Natural killer cell (primary cell): ENCODE measurements around the gene BYSL. TPM values are rescaled to one million over a fixed set of nuclear protein-coding genes. Genes with fewer than 3 reads are reported as not detected.
A peak's percentile ranks its signal among the peaks of the same experiment; 100 is the strongest.

Experiments used
- ATAC-seq, 3 donors: fragments of 150-1000 bp in 2 of 3; fragments of 200-7000 bp in 1 of 3; cut with Tn5 transposase; 1 replicate in 1 of 3; 2 replicates in 2 of 3; pipeline ENCODE4 v1.10.0; 2021; ENCODE audit warnings: mild to moderate bottlenecking in 2 of 3, moderate library complexity in 2 of 3
- DNase-seq, 2 donors: peaks; one replicate each; pipeline versions ENCODE4 v3.0.0 to v3.0.0-alpha.2; 2013 to 2021; ENCODE audit warnings: mixed read lengths in 1 of 2
- H3K27ac ChIP-seq: one replicate; pipeline ENCODE4 v1.5.1; 2013; ENCODE audit warnings: mild to moderate bottlenecking, low read length
- H3K27me3 ChIP-seq: one replicate; pipeline ENCODE4 v1.6.1; 2013; ENCODE audit warnings: low read length; ENCODE audit not compliant: control insufficient read depth, insufficient read depth
- H3K36me3 ChIP-seq: one replicate; pipeline ENCODE4 v1.6.1; 2013; ENCODE audit warnings: low read length; ENCODE audit not compliant: control insufficient read depth, insufficient read depth
- H3K4me1 ChIP-seq: one replicate; pipeline ENCODE4 v1.6.1; 2013; ENCODE audit warnings: low read length; ENCODE audit not compliant: control insufficient read depth, insufficient read depth
- H3K4me3 ChIP-seq: one replicate; pipeline ENCODE4 v1.5.1; 2013; ENCODE audit warnings: low read length
- H3K9me3 ChIP-seq: one replicate; pipeline ENCODE4 v1.6.1; 2013; ENCODE audit warnings: low read length; ENCODE audit not compliant: control insufficient read depth, insufficient read depth
- H3K27ac Mint-ChIP-seq, 2 donors: one replicate each; pipeline ENCODE4 v1.8.0; 2022; ENCODE audit warnings: mild to moderate bottlenecking in 2 of 2, mixed read lengths in 2 of 2, moderate library complexity in 1 of 2
- H3K27me3 Mint-ChIP-seq, 2 donors: one replicate each; pipeline ENCODE4 v1.8.0; 2022; ENCODE audit warnings: low read depth in 2 of 2, mixed read lengths in 2 of 2
- H3K36me3 Mint-ChIP-seq: one replicate; pipeline ENCODE4 v1.8.0; 2022; ENCODE audit warnings: mixed read lengths
- H3K4me1 Mint-ChIP-seq, 2 donors: one replicate each; pipeline ENCODE4 v1.8.0; 2022; ENCODE audit warnings: mixed read lengths in 2 of 2
- H3K4me3 Mint-ChIP-seq: one replicate; pipeline ENCODE4 v1.8.0; 2022; ENCODE audit warnings: mild to moderate bottlenecking, moderate library complexity, mixed read lengths
- H3K9me3 Mint-ChIP-seq, 2 donors: one replicate each; pipeline ENCODE4 v1.8.0; 2022; ENCODE audit warnings: mixed read lengths in 2 of 2
- CTCF ChIP-seq: fragments of 200-600 bp; IDR thresholded peaks from one replicate; pipeline ENCODE4 v1.8.0; 2022; ENCODE audit warnings: antibody characterized with exemption
- WGBS: methylation state at CpG from one replicate; pipeline ENCODE4 v1.1.7; 2013; ENCODE audit warnings: missing lambda C conversion rate; ENCODE audit not compliant: insufficient coverage; 5-methylcytosine and 5-hydroxymethylcytosine counted together
- intact Hi-C: fragments of 100-400 bp; cut with micrococcal nuclease; formaldehyde crosslinking; loops from one replicate; pipeline ENCODE4 v1.14.2; 2022
- total RNA-seq, 4 donors: library from RNA; stranded (reverse); fragments of 120-200 nt in 1 of 4; gene quantifications; one replicate each; pipeline versions ENCODE4 v1.2.3 to v1.2.4, GENCODE V29; 2013 to 2022

BYSL gene
- total RNA-seq, 3 donors from 2014 or later (not counting 1 experiment from before 2014, with no cell fraction given): 5.4 to 11.6 (median 5.7) TPM

DNA sequence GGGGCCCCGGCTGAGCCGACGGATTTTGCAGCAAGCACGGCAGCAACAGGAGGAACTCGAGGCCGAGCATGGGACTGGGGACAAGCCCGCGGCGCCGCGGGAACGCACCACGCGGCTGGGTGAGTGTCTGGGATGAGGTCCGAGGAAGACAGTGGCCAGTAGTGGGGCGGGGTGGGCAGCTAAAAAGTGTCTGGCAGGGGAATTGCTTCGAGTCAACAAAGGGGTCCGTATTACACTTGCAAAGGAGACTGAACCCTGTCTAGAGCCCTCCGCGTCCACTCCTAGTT, 356 bp downstream of the BYSL start:
- H3K27me3 Mint-ChIP-seq: no peaks in the 10 kb centered on the region
- peak overlapping the region; percentile 96 for H3K4me3 Mint-ChIP-seq
- Histone ChIP-seq H3K9me3 (no peaks in the 10 kb centered on the region), H3K27me3 (no peaks in the 10 kb centered on the region), H3K27ac (peak overlapping the region; percentile 96), H3K36me3 (peaks cover 12% of the 10 kb centered on the region), H3K4me1 (peaks cover 33% of the 10 kb centered on the region), H3K4me3 (peak overlapping the region; percentile 94)
- TF ChIP-seq CTCF: no peak
- ATAC-seq: no peak
- WGBS: under 1% methylated on average over 20 of the region's 20 CpGs
- DNase-seq: peak in 1 of 2 donors; percentile 25
- peak overlapping the region; percentile 98 for H3K27ac Mint-ChIP-seq
- H3K36me3 Mint-ChIP-seq: no peaks in the 10 kb centered on the region
- intact Hi-C loops: loop anchor here (1.0 kb wide), 3 partner anchors 15 to 134 kb away; partner anchors contain the start of genes TOMM6 and USP49
- H3K4me1 Mint-ChIP-seq: peaks cover 58 to 61% of the 10 kb centered on the region in 2 donors
- no peaks in the 10 kb centered on the region for H3K9me3 Mint-ChIP-seq

GRCh38 chr6:41922154-41922553, 855 bp downstream of the BYSL start:
- intact Hi-C loops: no loop called here
- WGBS: 2% methylated on average over 7 of the region's 7 CpGs
- Histone ChIP-seq H3K27me3 (no peaks in the 10 kb centered on the region), H3K36me3 (peaks cover 12% of the 10 kb centered on the region), H3K9me3 (no peaks in the 10 kb centered on the region), H3K4me3 (peak overlapping the region; percentile 94), H3K4me1 (peaks cover 33% of the 10 kb centered on the region), H3K27ac (peak overlapping the region; percentile 96)
- no peak for TF ChIP-seq CTCF
- H3K27ac Mint-ChIP-seq: peak overlapping the region; percentile 98
- H3K36me3 Mint-ChIP-seq: no peaks in the 10 kb centered on the region
- H3K27me3 Mint-ChIP-seq: no peaks in the 10 kb centered on the region
- H3K4me1 Mint-ChIP-seq: peaks cover 60 to 61% of the 10 kb centered on the region in 2 donors
- no peaks in the 10 kb centered on the region for H3K9me3 Mint-ChIP-seq
- peak overlapping the region; percentile 96 for H3K4me3 Mint-ChIP-seq
- DNase-seq: peak in 1 of 2 donors; percentile 18
- ATAC-seq: peak; percentile 5 to 35 (median 26)

GRCh38 chr6:41927253-41927652, 6.0 kb downstream of the BYSL start:
- H3K4me1 Mint-ChIP-seq: peaks cover 66 to 68% of the 10 kb centered on the region in 2 donors
- 95% methylated on average over 6 of the region's 6 CpGs for WGBS
- no peak overlapping the region for H3K27ac ChIP-seq

More at GRCh38 chr6:41927253-41927652, 6.0 kb downstream of the BYSL start:
- Histone ChIP-seq H3K4me1 (peaks cover 27% of the 10 kb centered on the region), H3K4me3 (no peak overlapping the region), H3K36me3 (peaks cover 62% of the 10 kb centered on the region), H3K27me3 (no peaks in the 10 kb centered on the region), H3K9me3 (no peaks in the 10 kb centered on the region)
- no peak for ATAC-seq
- intact Hi-C loops: no loop called here
- H3K4me3 Mint-ChIP-seq: no peak overlapping the region
- no peaks in the 10 kb centered on the region for H3K9me3 Mint-ChIP-seq
- no peak for TF ChIP-seq CTCF
- H3K27ac Mint-ChIP-seq: peak overlapping the region; percentile 67 to 73
- no peaks in the 10 kb centered on the region for H3K36me3 Mint-ChIP-seq
- no peaks in the 10 kb centered on the region for H3K27me3 Mint-ChIP-seq
- DNase-seq: no peak
